ENCODE results near the gene SPDYE1.
"Not testable (repeated sequence)": the region's sequence is repeated elsewhere in the genome, so short reads cannot be mapped to it uniquely, and the experiment has no call there.

DNA sequence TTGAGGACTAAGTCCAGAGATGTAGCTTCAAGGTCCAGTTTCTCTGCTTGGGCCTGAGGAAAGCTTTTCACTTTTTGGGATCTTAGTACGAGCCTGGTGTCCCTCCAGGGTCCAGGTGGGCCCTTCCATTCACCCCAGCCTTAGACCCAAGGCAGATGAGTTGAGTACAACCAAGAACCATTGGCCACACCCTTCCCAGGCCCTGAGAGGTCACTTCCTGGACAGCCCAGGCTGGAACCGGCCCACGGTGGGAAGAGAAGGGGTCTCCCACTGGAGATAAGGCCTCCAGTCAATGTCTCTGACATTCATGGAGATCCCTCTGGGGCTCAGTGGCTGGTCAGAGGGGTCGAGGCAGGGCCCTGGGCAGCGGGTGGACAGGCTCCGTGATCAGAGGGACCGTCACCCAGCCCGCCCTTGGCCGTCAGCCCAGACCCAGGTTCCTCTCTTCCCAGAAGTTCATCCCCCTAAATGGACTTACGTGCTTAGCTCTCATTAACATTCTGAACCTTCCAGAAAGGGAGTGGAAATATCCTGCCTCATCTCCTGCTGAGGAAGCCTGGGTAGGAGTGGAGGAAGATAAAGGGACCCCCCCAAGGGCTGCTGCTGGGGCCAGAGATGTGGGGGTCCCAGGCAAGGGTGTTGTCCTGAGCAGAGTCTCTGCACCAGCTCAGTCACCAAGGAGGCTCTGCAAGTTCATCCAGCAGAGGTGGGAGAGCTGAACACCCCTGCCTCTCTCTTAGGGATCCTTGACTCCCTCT lies 22.8 kb upstream of the SPDYE1 start:
- TF ChIP-seq, protein P1, sequence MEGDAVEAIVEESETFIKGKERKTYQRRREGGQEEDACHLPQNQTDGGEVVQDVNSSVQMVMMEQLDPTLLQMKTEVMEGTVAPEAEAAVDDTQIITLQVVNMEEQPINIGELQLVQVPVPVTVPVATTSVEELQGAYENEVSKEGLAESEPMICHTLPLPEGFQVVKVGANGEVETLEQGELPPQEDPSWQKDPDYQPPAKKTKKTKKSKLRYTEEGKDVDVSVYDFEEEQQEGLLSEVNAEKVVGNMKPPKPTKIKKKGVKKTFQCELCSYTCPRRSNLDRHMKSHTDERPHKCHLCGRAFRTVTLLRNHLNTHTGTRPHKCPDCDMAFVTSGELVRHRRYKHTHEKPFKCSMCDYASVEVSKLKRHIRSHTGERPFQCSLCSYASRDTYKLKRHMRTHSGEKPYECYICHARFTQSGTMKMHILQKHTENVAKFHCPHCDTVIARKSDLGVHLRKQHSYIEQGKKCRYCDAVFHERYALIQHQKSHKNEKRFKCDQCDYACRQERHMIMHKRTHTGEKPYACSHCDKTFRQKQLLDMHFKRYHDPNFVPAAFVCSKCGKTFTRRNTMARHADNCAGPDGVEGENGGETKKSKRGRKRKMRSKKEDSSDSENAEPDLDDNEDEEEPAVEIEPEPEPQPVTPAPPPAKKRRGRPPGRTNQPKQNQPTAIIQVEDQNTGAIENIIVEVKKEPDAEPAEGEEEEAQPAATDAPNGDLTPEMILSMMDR (IDR thresholded peaks at IDR 0.05): not testable (repeated sequence)
- not testable (repeated sequence) for TF ChIP-seq POLR2A (IDR thresholded peaks at IDR 0.05)
